ENCODE results near the gene FANCM. TPM values are rescaled to one million over a fixed set of nuclear protein-coding genes. Genes with fewer than 3 reads are reported as not detected.

Gene FANCM
- total and polyA plus RNA-seq, 9 of the 15 experiments (the other 6 are each of a cell fraction or from before 2014, with no cell fraction given), result 5.1 to 14.4 (median 6.2) TPM

DNA sequence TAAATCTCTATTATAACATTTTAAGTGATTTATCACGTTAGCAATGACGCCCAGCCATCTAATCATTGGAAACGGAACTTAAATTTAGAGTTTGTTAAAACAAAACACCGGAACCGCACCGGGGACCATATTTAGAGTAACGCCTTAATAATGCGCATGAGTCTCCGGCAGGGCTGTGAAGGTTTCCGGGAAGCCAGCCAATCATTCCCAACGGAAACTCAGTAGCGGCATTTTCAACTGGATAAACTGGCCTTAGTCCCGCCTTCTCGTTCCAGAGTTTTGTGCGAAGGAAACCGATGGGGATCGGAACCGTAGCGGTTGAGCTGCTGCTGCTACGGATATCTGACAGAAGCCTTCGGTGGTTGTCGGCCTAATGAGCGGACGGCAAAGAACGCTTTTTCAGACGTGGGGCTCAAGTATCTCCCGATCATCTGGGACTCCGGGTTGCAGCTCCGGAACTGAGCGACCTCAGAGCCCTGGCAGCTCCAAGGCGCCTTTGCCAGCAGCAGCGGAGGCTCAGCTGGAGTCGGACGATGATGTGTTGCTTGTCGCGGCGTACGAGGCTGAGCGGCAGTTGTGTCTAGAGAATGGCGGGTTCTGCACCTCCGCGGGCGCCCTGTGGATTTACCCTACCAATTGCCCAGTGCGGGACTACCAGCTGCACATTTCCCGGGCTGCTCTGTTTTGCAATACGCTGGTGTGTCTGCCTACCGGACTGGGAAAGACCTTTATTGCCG, at the start of gene FANCM (continued):
- no peak for TF ChIP-seq ZNF354B (CRISPR knock-in tag; IDR thresholded peaks at IDR 0.05)
- TF ChIP-seq SUPT5H (IDR thresholded peaks at IDR 0.05), result peak; percentile 73
- TF ChIP-seq EGR1 (conservative IDR thresholded peaks at IDR 0.05), result no peak
- TF ChIP-seq, protein P1, sequence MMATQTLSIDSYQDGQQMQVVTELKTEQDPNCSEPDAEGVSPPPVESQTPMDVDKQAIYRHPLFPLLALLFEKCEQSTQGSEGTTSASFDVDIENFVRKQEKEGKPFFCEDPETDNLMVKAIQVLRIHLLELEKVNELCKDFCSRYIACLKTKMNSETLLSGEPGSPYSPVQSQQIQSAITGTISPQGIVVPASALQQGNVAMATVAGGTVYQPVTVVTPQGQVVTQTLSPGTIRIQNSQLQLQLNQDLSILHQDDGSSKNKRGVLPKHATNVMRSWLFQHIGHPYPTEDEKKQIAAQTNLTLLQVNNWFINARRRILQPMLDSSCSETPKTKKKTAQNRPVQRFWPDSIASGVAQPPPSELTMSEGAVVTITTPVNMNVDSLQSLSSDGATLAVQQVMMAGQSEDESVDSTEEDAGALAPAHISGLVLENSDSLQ (IDR thresholded peaks at IDR 0.05), result peak; percentile 79
- no peak for TF ChIP-seq ZNF507 (tag; conservative IDR thresholded peaks at IDR 0.05)
- 0 out of 2 replicates have a peak, but pooled peaks have one; percentile 9 for TF ChIP-seq NFIC (IDR thresholded peaks at IDR 0.05)
- peak; percentile 79; the same call in 1 of the 2 replicates for TF ChIP-seq NFRKB (IDR thresholded peaks at IDR 0.05; ENCODE audit: low read depth)
- TF ChIP-seq POLR2G (IDR thresholded peaks at IDR 0.05; ENCODE audit: low read depth, low read length), result peak; percentile 72
- 0 out of 2 replicates have a peak, but pooled peaks have one; percentile 55 for TF ChIP-seq EP400 (IDR thresholded peaks at IDR 0.05)
- TF ChIP-seq SIN3A (IDR thresholded peaks at IDR 0.05; ENCODE audit: borderline replicate concordance in 2 of 2, control insufficient read depth in 1 of 2, low read depth in 2 of 2, low read length in 2 of 2), result peak in 1 of 2 experiments; percentile 63; a peak in 1 of 4 replicates
- TF ChIP-seq NFYB (IDR thresholded peaks at IDR 0.05; ENCODE audit: extremely low read depth, insufficient read length), result peak; percentile 90
- TF ChIP-seq FOXA3 (CRISPR knock-in tag; conservative IDR thresholded peaks at IDR 0.05 in 1 of 2, IDR thresholded peaks at IDR 0.05 in 1 of 2), result no peak
- TF ChIP-seq, protein P2, sequence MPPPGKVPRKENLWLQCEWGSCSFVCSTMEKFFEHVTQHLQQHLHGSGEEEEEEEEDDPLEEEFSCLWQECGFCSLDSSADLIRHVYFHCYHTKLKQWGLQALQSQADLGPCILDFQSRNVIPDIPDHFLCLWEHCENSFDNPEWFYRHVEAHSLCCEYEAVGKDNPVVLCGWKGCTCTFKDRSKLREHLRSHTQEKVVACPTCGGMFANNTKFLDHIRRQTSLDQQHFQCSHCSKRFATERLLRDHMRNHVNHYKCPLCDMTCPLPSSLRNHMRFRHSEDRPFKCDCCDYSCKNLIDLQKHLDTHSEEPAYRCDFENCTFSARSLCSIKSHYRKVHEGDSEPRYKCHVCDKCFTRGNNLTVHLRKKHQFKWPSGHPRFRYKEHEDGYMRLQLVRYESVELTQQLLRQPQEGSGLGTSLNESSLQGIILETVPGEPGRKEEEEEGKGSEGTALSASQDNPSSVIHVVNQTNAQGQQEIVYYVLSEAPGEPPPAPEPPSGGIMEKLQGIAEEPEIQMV (tag; conservative IDR thresholded peaks at IDR 0.05; ENCODE audit: low read depth), result no peak
- TF ChIP-seq ILF3 (IDR thresholded peaks at IDR 0.05; ENCODE audit: borderline replicate concordance), result no peak
- peak; percentile 75 to 79 for TF ChIP-seq NRF1 (conservative IDR thresholded peaks at IDR 0.05 in 1 of 2, IDR thresholded peaks at IDR 0.05 in 1 of 2)
- TF ChIP-seq, protein P3, sequence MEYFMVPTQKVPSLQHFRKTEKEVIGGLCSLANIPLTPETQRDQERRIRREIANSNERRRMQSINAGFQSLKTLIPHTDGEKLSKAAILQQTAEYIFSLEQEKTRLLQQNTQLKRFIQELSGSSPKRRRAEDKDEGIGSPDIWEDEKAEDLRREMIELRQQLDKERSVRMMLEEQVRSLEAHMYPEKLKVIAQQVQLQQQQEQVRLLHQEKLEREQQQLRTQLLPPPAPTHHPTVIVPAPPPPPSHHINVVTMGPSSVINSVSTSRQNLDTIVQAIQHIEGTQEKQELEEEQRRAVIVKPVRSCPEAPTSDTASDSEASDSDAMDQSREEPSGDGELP (CRISPR knock-in tag; IDR thresholded peaks at IDR 0.05; ENCODE audit: borderline replicate concordance), result peak; percentile 85
- no peak for TF ChIP-seq ZNF830 (CRISPR knock-in tag; IDR thresholded peaks at IDR 0.05)
- peak; percentile 97 for TF ChIP-seq GABPA (tag; conservative IDR thresholded peaks at IDR 0.05; ENCODE audit: low read depth)
- TF ChIP-seq, protein P4, sequence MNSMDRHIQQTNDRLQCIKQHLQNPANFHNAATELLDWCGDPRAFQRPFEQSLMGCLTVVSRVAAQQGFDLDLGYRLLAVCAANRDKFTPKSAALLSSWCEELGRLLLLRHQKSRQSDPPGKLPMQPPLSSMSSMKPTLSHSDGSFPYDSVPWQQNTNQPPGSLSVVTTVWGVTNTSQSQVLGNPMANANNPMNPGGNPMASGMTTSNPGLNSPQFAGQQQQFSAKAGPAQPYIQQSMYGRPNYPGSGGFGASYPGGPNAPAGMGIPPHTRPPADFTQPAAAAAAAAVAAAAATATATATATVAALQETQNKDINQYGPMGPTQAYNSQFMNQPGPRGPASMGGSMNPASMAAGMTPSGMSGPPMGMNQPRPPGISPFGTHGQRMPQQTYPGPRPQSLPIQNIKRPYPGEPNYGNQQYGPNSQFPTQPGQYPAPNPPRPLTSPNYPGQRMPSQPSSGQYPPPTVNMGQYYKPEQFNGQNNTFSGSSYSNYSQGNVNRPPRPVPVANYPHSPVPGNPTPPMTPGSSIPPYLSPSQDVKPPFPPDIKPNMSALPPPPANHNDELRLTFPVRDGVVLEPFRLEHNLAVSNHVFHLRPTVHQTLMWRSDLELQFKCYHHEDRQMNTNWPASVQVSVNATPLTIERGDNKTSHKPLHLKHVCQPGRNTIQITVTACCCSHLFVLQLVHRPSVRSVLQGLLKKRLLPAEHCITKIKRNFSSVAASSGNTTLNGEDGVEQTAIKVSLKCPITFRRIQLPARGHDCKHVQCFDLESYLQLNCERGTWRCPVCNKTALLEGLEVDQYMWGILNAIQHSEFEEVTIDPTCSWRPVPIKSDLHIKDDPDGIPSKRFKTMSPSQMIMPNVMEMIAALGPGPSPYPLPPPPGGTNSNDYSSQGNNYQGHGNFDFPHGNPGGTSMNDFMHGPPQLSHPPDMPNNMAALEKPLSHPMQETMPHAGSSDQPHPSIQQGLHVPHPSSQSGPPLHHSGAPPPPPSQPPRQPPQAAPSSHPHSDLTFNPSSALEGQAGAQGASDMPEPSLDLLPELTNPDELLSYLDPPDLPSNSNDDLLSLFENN (IDR thresholded peaks at IDR 0.05; ENCODE audit: low read depth in 2 of 2, low read length in 2 of 2), result 0 out of 4 replicates have a peak, but pooled peaks of 1 of the 2 experiments have one; percentile 16
- no peak for TF ChIP-seq JUN (IDR thresholded peaks at IDR 0.05; ENCODE audit: borderline replicate concordance, low read depth, low read length)
- TF ChIP-seq JUN (CRISPR knock-in tag; IDR thresholded peaks at IDR 0.05; ENCODE audit: borderline replicate concordance), result no peak
